Esophagus muscularis mucosa (tissue), 4 donors: ENCODE data around the gene NR2F6.

Source experiments
- CTCF ChIP-seq, 3 experiments: fragments of 200-600 bp in 2 of 3; fragments of 450-650 bp in 1 of 3; sonication (generic) in 2 of 3; IDR thresholded peaks; one replicate each; pipeline ENCODE4 v1.5.1; 2017 to 2019; ENCODE audit warnings: antibody characterized with exemption in 3 of 3, mild to moderate bottlenecking in 2 of 3, moderate library complexity in 1 of 3
- EP300 ChIP-seq: sonication (generic); formaldehyde crosslinking; IDR thresholded peaks from one replicate; pipeline ENCODE4 v1.6.1; 2017; ENCODE audit warnings: antibody characterized with exemption
- POLR2A ChIP-seq: fragments of 450-650 bp; IDR thresholded peaks from one replicate; pipeline ENCODE4 v1.6.1; 2017; ENCODE audit warnings: antibody characterized with exemption, moderate library complexity, mild to moderate bottlenecking, low read depth
- POLR2AphosphoS5 ChIP-seq, 2 donors: sonication (generic); formaldehyde crosslinking; IDR thresholded peaks; one replicate each; pipeline ENCODE4 v1.6.1; 2017; ENCODE audit warnings: antibody characterized with exemption in 2 of 2

- TF ChIP-seq EP300 (no peak), POLR2AphosphoS5 (IDR thresholded peaks at IDR 0.05) (no peak), CTCF (IDR thresholded peaks at IDR 0.05) (no peak), POLR2A (no peak)
Observed at GRCh38 chr19:17285415-17286135, 39.9 kb upstream of the NR2F6 start.
